WI38 (cell line): Measurements from ENCODE around the gene ZNF20.

Experiments
- H3K4me3 ChIP-seq: 2 replicates; pipeline ENCODE4 v1.5.1; 2011; ENCODE audit warnings: low read depth, mild to moderate bottlenecking, control low read depth, low read length
- CTCF ChIP-seq: IDR thresholded peaks from 2 replicates; pipeline ENCODE4 v1.5.1; 2012; ENCODE audit warnings: low read depth, mild to moderate bottlenecking, control low read depth, low read length

Gene ZNF20

GRCh38 chr19:12139885-12140544, at the start of gene ZNF20:
Gene ZNF20, minus strand, starts transcription at chr19:12140350. Its CDS starts 168 bp downstream, at chr19:12140182.
- TF ChIP-seq CTCF = no peak
- H3K4me3 ChIP-seq = peak within 1 kb of the TSS; percentile 85

- no peak overlapping the region for H3K4me3 ChIP-seq
- TF ChIP-seq CTCF = no peak
Measured at GRCh38 chr19:12187625-12188024, 47.5 kb upstream of the ZNF20 start.

- H3K4me3 ChIP-seq = no peak overlapping the region
- TF ChIP-seq CTCF = no peak
Measured at GRCh38 chr19:12180377-12180776, 40.2 kb upstream of the ZNF20 start.

GRCh38 chr19:12166626-12167025, 26.5 kb upstream of the ZNF20 start:
- TF ChIP-seq CTCF = no peak
- no peak overlapping the region for H3K4me3 ChIP-seq

- peak overlapping the region; percentile 95 for H3K4me3 ChIP-seq
- TF ChIP-seq CTCF = no peak
Measured at GRCh38 chr19:12163826-12164225, 23.7 kb upstream of the ZNF20 start.

GRCh38 chr19:12162882-12163806, 23.0 kb upstream of the ZNF20 start, which contains the start of gene ZNF136:
Gene ZNF136, plus strand, starts transcription at chr19:12163096. Its CDS starts 108 bp downstream, at chr19:12163204.
- no peak for TF ChIP-seq CTCF
- H3K4me3 ChIP-seq = peak within 1 kb of the TSS; percentile 95

- no peak for TF ChIP-seq CTCF
- peak overlapping the region; percentile 95 for H3K4me3 ChIP-seq
Measured at GRCh38 chr19:12162513-12162881, 22.3 kb upstream of the ZNF20 start.
